Measurements from ENCODE around the gene CHD6.

GRCh38 chr20:41356951-41357350 is 261.2 kb downstream of the CHD6 start:
- TF ChIP-seq EZH2 (IDR thresholded peaks at IDR 0.05; ENCODE audit: low read depth) (no peak), CTCF (conservative IDR thresholded peaks at IDR 0.05) (no peak)

Measured in PC-9 (cell line).